Glomerular endothelial cell (primary cell): ENCODE results near the gene PLCB4. TPM values are rescaled to one million over a fixed set of nuclear protein-coding genes. Genes with fewer than 3 reads are reported as not detected.

Experiments used
- DNase-seq: peaks from one replicate; pipeline ENCODE4 v3.0.0-alpha.2; 2011; ENCODE audit warnings: low read depth, low spot score; ENCODE audit errors: extremely low read depth
- total RNA-seq: library from RNA; depleted of rRNA; stranded (reverse); fragments of >200 nt; gene quantifications from 2 replicates; pipeline ENCODE4 v1.2.3, GENCODE V29; 2015

PLCB4 gene
- total RNA-seq, 1 donor from 2014 or later, result 4.3 TPM

- no peak for DNase-seq
Measured at GRCh38 chr20:9256393-9256792, 187.5 kb downstream of the PLCB4 start.

- DNase-seq, result no peak
Measured at GRCh38 chr20:9258901-9259300, 190.0 kb downstream of the PLCB4 start.

GRCh38 chr20:9260027-9260426 is 191.1 kb downstream of the PLCB4 start:
- no peak for DNase-seq

- DNase-seq, result no peak
Measured at GRCh38 chr20:9261781-9262180, 192.9 kb downstream of the PLCB4 start.

GRCh38 chr20:9262653-9263194 is 193.8 kb downstream of the PLCB4 start:
- DNase-seq, result peak; percentile 14

- no peak for DNase-seq
Measured at GRCh38 chr20:9269280-9269971, 200.5 kb downstream of the PLCB4 start.

GRCh38 chr20:9270831-9271230 is 201.9 kb downstream of the PLCB4 start:
- DNase-seq, result no peak

- DNase-seq, result no peak
Measured at GRCh38 chr20:9276966-9277468, 208.1 kb downstream of the PLCB4 start.

- DNase-seq, result no peak
Measured at GRCh38 chr20:9279918-9280401, 211.1 kb downstream of the PLCB4 start.

- no peak for DNase-seq
Measured at GRCh38 chr20:9280666-9281065, 211.8 kb downstream of the PLCB4 start.

GRCh38 chr20:9281803-9282202 is 212.9 kb downstream of the PLCB4 start:
- DNase-seq, result no peak

GRCh38 chr20:9285617-9286016 is 216.7 kb downstream of the PLCB4 start:
- no peak for DNase-seq

GRCh38 chr20:9286501-9287461 is 217.9 kb downstream of the PLCB4 start:
- no peak for DNase-seq

- DNase-seq, result no peak
Measured at GRCh38 chr20:9287826-9288225, 218.9 kb downstream of the PLCB4 start.

- DNase-seq, result no peak
Measured at GRCh38 chr20:9290331-9290730, 221.4 kb downstream of the PLCB4 start.

- no peak for DNase-seq
Measured at GRCh38 chr20:9293145-9293544, 224.3 kb downstream of the PLCB4 start.

- DNase-seq, result no peak
Measured at GRCh38 chr20:9294041-9294440, 225.2 kb downstream of the PLCB4 start.

GRCh38 chr20:9298906-9299305 is 230.0 kb downstream of the PLCB4 start:
- no peak for DNase-seq

- no peak for DNase-seq
Measured at GRCh38 chr20:9300080-9300479, 231.2 kb downstream of the PLCB4 start.

GRCh38 chr20:9300534-9300933 is 231.6 kb downstream of the PLCB4 start:
- DNase-seq, result no peak
